Astrocyte (in vitro differentiated cells and primary cell): ENCODE results near the gene ANKRD26. TPM values are rescaled to one million over a fixed set of nuclear protein-coding genes. Genes with fewer than 3 reads are reported as not detected.

ENCODE experiments used
- DNase-seq: peaks from one replicate; pipeline ENCODE4 v3.0.0-alpha.2; 2010; ENCODE audit warnings: low read depth
- FAIRE-seq: peaks from 2 replicates; lab custom pipeline; 2011; peaks lifted over from hg19 to GRCh38; lab: Jason Lieb, UNC
- H2AFZ ChIP-seq: 2 replicates; pipeline ENCODE4 v1.6.0; 2012; ENCODE audit warnings: low read depth, low read length, inconsistent platforms
- H3K27ac ChIP-seq: 2 replicates; pipeline ENCODE4 v1.5.1; 2011; ENCODE audit warnings: low read depth, low read length, inconsistent platforms
- H3K27me3 ChIP-seq: 2 replicates; pipeline ENCODE4 v1.6.0; 2011; ENCODE audit warnings: low read length, inconsistent platforms; ENCODE audit not compliant: insufficient read depth
- H3K36me3 ChIP-seq: 2 replicates; pipeline ENCODE4 v1.5.1; 2011; ENCODE audit warnings: low read length, inconsistent platforms; ENCODE audit not compliant: insufficient read depth
- H3K4me1 ChIP-seq: 2 replicates; pipeline ENCODE4 v1.5.1; 2011; ENCODE audit warnings: low read length, inconsistent platforms; ENCODE audit not compliant: insufficient read depth
- H3K4me2 ChIP-seq: 2 replicates; pipeline ENCODE4 v1.6.0; 2012; ENCODE audit warnings: low read length, inconsistent platforms
- H3K4me3 ChIP-seq: 2 replicates; pipeline ENCODE4 v1.5.1; 2011; ENCODE audit warnings: low read depth, mild to moderate bottlenecking, low read length, inconsistent platforms; ENCODE audit not compliant: insufficient read depth
- H3K79me2 ChIP-seq: 2 replicates; pipeline ENCODE4 v1.6.0; 2012; ENCODE audit warnings: mild to moderate bottlenecking, low read length, inconsistent platforms; ENCODE audit not compliant: insufficient read depth
- H3K9ac ChIP-seq: 2 replicates; pipeline ENCODE4 v1.6.0; 2012; ENCODE audit warnings: mild to moderate bottlenecking, low read length, inconsistent platforms
- H3K9me3 ChIP-seq: 2 replicates; pipeline ENCODE4 v1.5.1; 2012; ENCODE audit warnings: low read depth, mild to moderate bottlenecking, low read length, inconsistent platforms; ENCODE audit not compliant: insufficient read depth
- H4K20me1 ChIP-seq: 2 replicates; pipeline ENCODE4 v1.6.0; 2012; ENCODE audit warnings: low read length, inconsistent platforms; ENCODE audit not compliant: insufficient read depth
- H3K27ac Mint-ChIP-seq: one replicate; pipeline ENCODE4 v1.8.0; 2021; ENCODE audit warnings: mild to moderate bottlenecking, mixed read lengths; ENCODE audit not compliant: unreplicated experiment
- H3K27me3 Mint-ChIP-seq: one replicate; pipeline ENCODE4 v1.8.0; 2021; ENCODE audit warnings: low read depth, mixed read lengths; ENCODE audit not compliant: unreplicated experiment
- H3K36me3 Mint-ChIP-seq: one replicate; pipeline ENCODE4 v1.8.0; 2021; ENCODE audit warnings: low read depth, mixed read lengths; ENCODE audit not compliant: unreplicated experiment
- H3K4me1 Mint-ChIP-seq: one replicate; pipeline ENCODE4 v1.8.0; 2021; ENCODE audit warnings: low read depth, mixed read lengths; ENCODE audit not compliant: unreplicated experiment
- H3K4me3 Mint-ChIP-seq: one replicate; pipeline ENCODE4 v1.8.0; 2021; ENCODE audit warnings: mild to moderate bottlenecking, moderate library complexity, mixed read lengths; ENCODE audit not compliant: unreplicated experiment
- H3K9me3 Mint-ChIP-seq: one replicate; pipeline ENCODE4 v1.8.0; 2021; ENCODE audit warnings: mild to moderate bottlenecking, mixed read lengths; ENCODE audit not compliant: unreplicated experiment
- EZH2 ChIP-seq: IDR thresholded peaks from 2 replicates; pipeline ENCODE4 v1.6.1; 2012; ENCODE audit warnings: mild to moderate bottlenecking, low read length, inconsistent platforms; ENCODE audit not compliant: insufficient read depth
- total RNA-seq: library from RNA; stranded (reverse); gene quantifications from 2 replicates; pipeline ENCODE4 v1.2.1, GENCODE V29; 2021
- TF ChIP-seq, protein P1 (sequence below): IDR thresholded peaks from 2 replicates; pipeline ENCODE4 v1.5.1; 2011; ENCODE audit warnings: low read depth, mild to moderate bottlenecking, inconsistent platforms, low read length, moderate library complexity; ENCODE audit not compliant: insufficient read depth

ANKRD26 gene
- total RNA-seq, 1 donor from 2014 or later, result 7.7 TPM

DNA sequence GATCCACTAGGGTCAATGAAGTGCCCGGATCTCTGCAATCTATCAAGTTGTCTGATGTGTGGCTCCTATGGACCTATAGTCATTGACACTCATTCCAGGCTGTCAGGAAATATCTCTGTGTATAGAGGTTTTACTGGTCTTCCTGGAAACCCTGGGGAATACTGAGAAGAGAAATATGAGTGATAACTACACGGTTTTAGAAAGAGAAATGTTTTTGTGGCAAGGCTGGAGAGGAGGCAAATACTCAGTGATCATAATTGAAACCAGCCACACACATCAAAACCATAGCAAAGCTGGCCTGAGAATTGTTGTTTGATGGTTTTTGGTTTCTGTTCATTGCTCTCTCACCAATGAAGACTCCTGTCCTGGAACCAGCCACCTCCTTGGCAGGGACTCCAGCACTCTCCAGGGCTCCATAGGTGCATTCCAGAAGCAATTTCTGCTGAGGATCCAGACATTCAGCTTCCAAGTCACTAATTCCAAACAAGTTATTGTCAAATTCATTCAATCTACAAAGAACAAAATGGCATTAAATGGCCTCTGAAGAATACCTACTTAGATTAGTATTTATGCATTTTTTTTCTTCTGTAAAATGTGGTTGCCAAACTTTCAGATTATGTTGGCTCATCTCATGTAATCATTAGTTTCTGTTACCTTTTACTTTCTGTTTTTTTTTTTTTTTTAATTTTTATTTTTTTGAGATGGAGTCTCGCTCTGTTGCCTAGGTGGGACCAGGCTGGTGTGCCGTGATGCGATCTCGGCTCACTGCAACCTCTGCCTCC is 131.0 kb downstream of the ANKRD26 start:
- H3K9me3 ChIP-seq, result no peaks in the 10 kb centered on the region
- no peak overlapping the region for H3K4me2 ChIP-seq
- no peaks in the 10 kb centered on the region for H3K36me3 ChIP-seq
- H3K27me3 ChIP-seq, result no peaks in the 10 kb centered on the region
- H3K4me3 Mint-ChIP-seq, result no peak overlapping the region
- no peak overlapping the region for H3K27ac Mint-ChIP-seq
- H3K79me2 ChIP-seq, result no peaks in the 10 kb centered on the region
- DNase-seq, result no peak
- no peak overlapping the region for H2AFZ ChIP-seq
- H3K4me1 Mint-ChIP-seq, result no peaks in the 10 kb centered on the region
- no peaks in the 10 kb centered on the region for H3K36me3 Mint-ChIP-seq
- H4K20me1 ChIP-seq, result no peaks in the 10 kb centered on the region
- no peaks in the 10 kb centered on the region for H3K27me3 Mint-ChIP-seq
- TF ChIP-seq EZH2, result no peak
- TF ChIP-seq, protein P1, sequence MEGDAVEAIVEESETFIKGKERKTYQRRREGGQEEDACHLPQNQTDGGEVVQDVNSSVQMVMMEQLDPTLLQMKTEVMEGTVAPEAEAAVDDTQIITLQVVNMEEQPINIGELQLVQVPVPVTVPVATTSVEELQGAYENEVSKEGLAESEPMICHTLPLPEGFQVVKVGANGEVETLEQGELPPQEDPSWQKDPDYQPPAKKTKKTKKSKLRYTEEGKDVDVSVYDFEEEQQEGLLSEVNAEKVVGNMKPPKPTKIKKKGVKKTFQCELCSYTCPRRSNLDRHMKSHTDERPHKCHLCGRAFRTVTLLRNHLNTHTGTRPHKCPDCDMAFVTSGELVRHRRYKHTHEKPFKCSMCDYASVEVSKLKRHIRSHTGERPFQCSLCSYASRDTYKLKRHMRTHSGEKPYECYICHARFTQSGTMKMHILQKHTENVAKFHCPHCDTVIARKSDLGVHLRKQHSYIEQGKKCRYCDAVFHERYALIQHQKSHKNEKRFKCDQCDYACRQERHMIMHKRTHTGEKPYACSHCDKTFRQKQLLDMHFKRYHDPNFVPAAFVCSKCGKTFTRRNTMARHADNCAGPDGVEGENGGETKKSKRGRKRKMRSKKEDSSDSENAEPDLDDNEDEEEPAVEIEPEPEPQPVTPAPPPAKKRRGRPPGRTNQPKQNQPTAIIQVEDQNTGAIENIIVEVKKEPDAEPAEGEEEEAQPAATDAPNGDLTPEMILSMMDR, result no peak
- H3K27ac ChIP-seq, result no peak overlapping the region
- no peak overlapping the region for H3K4me3 ChIP-seq
- no peaks in the 10 kb centered on the region for H3K4me1 ChIP-seq
- H3K9me3 Mint-ChIP-seq, result no peaks in the 10 kb centered on the region
- FAIRE-seq, result no peak
- H3K9ac ChIP-seq, result no peak overlapping the region

DNA sequence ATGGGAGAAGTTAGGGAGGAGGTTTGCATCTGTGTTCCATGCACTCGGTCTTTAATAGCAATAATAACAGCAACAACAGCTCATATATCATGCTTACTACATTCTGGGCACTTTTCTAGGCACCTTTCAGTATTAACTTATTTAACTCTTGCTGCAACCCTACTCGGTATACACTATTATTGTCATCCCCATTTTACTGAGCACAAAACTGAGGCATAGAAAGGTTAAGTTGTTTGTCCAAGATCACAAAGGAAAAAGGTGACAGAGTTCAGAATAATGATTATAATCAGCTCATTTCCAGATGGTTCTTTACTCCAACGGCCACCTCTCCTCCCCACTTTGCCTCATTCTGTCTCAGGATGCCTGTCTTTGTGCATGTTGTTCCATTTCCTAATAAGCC is 137.5 kb downstream of the ANKRD26 start:
- no peak overlapping the region for H3K4me3 ChIP-seq
- no peaks in the 10 kb centered on the region for H3K27me3 ChIP-seq
- Mint-ChIP-seq H3K4me3 (no peak overlapping the region), H3K27ac (no peak overlapping the region), H3K36me3 (peaks cover 2% of the 10 kb centered on the region), H3K4me1 (no peaks in the 10 kb centered on the region), H3K9me3 (no peaks in the 10 kb centered on the region), H3K27me3 (peaks cover 1% of the 10 kb centered on the region)
- no peak overlapping the region for H2AFZ ChIP-seq
- H3K4me2 ChIP-seq, result no peak overlapping the region
- H3K36me3 ChIP-seq, result no peaks in the 10 kb centered on the region
- no peaks in the 10 kb centered on the region for H3K9me3 ChIP-seq
- DNase-seq (no peak), FAIRE-seq (no peak)
- TF ChIP-seq, protein P1, result no peak
- no peak for TF ChIP-seq EZH2
- no peaks in the 10 kb centered on the region for H3K4me1 ChIP-seq
- H4K20me1 ChIP-seq, result no peaks in the 10 kb centered on the region
- no peak overlapping the region for H3K27ac ChIP-seq
- no peaks in the 10 kb centered on the region for H3K79me2 ChIP-seq
- no peak overlapping the region for H3K9ac ChIP-seq

DNA sequence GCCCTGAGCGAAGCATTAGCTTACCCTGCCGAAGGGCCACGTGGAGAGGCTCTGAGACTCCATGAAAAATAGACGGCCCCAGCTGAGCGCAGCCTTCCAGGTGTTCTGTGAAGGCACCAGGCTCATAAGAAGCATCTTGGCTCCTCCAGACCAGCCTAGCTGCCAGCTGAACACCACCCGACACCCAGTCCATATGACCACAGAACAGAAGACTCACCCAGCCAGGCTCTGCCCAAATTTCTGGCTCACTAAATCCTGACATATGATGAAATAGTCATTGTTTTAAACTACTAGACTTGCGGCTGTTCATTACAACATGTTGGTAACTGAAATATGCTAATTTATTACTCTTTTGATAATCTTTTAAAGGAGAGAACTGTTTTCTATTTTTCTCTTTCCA is 140.0 kb downstream of the ANKRD26 start:
- Histone ChIP-seq H3K9me3 (no peaks in the 10 kb centered on the region), H3K27me3 (no peaks in the 10 kb centered on the region), H3K4me2 (no peak overlapping the region), H3K79me2 (no peaks in the 10 kb centered on the region), H3K36me3 (no peaks in the 10 kb centered on the region), H3K27ac (no peak overlapping the region), H2AFZ (no peak overlapping the region), H4K20me1 (no peaks in the 10 kb centered on the region), H3K9ac (no peak overlapping the region), H3K4me3 (no peak overlapping the region), H3K4me1 (no peaks in the 10 kb centered on the region)
- Mint-ChIP-seq H3K4me1 (no peaks in the 10 kb centered on the region), H3K4me3 (no peak overlapping the region), H3K27ac (no peak overlapping the region), H3K27me3 (peaks cover 1% of the 10 kb centered on the region), H3K36me3 (peaks cover 2% of the 10 kb centered on the region), H3K9me3 (no peaks in the 10 kb centered on the region)
- DNase-seq, result no peak
- no peak for FAIRE-seq
- TF ChIP-seq EZH2, result no peak
- TF ChIP-seq, protein P1, result no peak
